IMR-90 (cell line): Measurements from ENCODE around the gene SMYD4. TPM values are rescaled to one million over a fixed set of nuclear protein-coding genes. Genes with fewer than 3 reads are reported as not detected.

Experiments
- ATAC-seq: fragments of 200-7000 bp; cut with Tn5 transposase; 2 replicates; pipeline ENCODE4 v1.9.1; 2020; ENCODE audit warnings: low read depth, mild to moderate bottlenecking, moderate library complexity
- BruUV-seq: library from RNA; stranded (reverse); fragments of 400-500 nt; replicated peaks from 2 replicates; lab custom pipeline; 2021; lab: Mats Ljungman, UMichigan
- CTCF ChIA-PET: fragments of 300-600 bp; formaldehyde crosslinking; extraction: SDS; loops from one replicate; lab custom pipeline; 2021; ENCODE audit warnings: antibody characterized with exemption; lab: Yijun Ruan, JAX
- POLR2A ChIA-PET: fragments of 300-600 bp; sonication (Branson Sonifier 250); formaldehyde crosslinking; loops from one replicate; lab custom pipeline; 2022; ENCODE audit warnings: antibody characterized with exemption; ENCODE audit not compliant: unreplicated experiment; lab: Charles Lee
- DNase-seq: peaks from one replicate; pipeline ENCODE4 v3.0.0; 2013
- H2AFZ ChIP-seq: replicated peaks from 2 replicates; pipeline ENCODE3; 2013; ENCODE audit warnings: low read length, mild to moderate bottlenecking; ENCODE audit not compliant: poor library complexity
- H2AK5ac ChIP-seq: 2 replicates; pipeline ENCODE4 v1.6.1; 2013; ENCODE audit warnings: low read depth, low read length, inconsistent platforms
- H2AK9ac ChIP-seq: replicated peaks from 2 replicates; pipeline ENCODE3; 2013; ENCODE audit warnings: mild to moderate bottlenecking, low read depth, low read length, moderate library complexity; ENCODE audit not compliant: poor library complexity
- H2BK120ac ChIP-seq: 2 replicates; pipeline ENCODE4 v1.6.1; 2013; ENCODE audit warnings: low read depth, low read length, inconsistent platforms
- H2BK15ac ChIP-seq: 3 replicates; pipeline ENCODE4 v1.6.1; 2013; ENCODE audit warnings: low read depth, low read length, inconsistent platforms
- H2BK20ac ChIP-seq: 2 replicates; pipeline ENCODE4 v1.6.1; 2013; ENCODE audit warnings: low read depth, mild to moderate bottlenecking, inconsistent platforms, low read length, moderate library complexity
- H2BK5ac ChIP-seq: 2 replicates; pipeline ENCODE4 v1.6.1; 2013; ENCODE audit warnings: mild to moderate bottlenecking, low read depth, low read length, inconsistent platforms; ENCODE audit not compliant: poor library complexity, severe bottlenecking
- H3K14ac ChIP-seq: replicated peaks from 2 replicates; pipeline ENCODE4 v1.6.1; 2013; ENCODE audit warnings: low read depth, low read length, inconsistent platforms
- H3K18ac ChIP-seq: 2 replicates; pipeline ENCODE4 v1.6.1; 2013; ENCODE audit warnings: low read depth, low read length, control low read depth
- H3K23ac ChIP-seq: 2 replicates; pipeline ENCODE4 v1.6.1; 2013; ENCODE audit warnings: low read depth, low read length, inconsistent platforms
- H3K27ac ChIP-seq: 2 replicates; pipeline ENCODE4 v1.5.1; 2013; ENCODE audit warnings: mild to moderate bottlenecking, control low read depth, low read length; ENCODE audit not compliant: insufficient read depth
- H3K27me3 ChIP-seq: 2 replicates; pipeline ENCODE4 v1.6.1; 2013; ENCODE audit warnings: low read length; ENCODE audit not compliant: control insufficient read depth, insufficient read depth
- H3K36me3 ChIP-seq: 2 replicates; pipeline ENCODE4 v1.6.1; 2013; ENCODE audit warnings: low read length, mixed read lengths; ENCODE audit not compliant: control insufficient read depth, insufficient read depth
- H3K4ac ChIP-seq: 2 replicates; pipeline ENCODE4 v1.6.1; 2013; ENCODE audit warnings: low read depth, low read length, inconsistent platforms
- H3K4me1 ChIP-seq: 2 replicates; pipeline ENCODE4 v1.6.1; 2013; ENCODE audit warnings: low read length, mixed read lengths; ENCODE audit not compliant: control insufficient read depth, insufficient read depth
- H3K4me2 ChIP-seq: 2 replicates; pipeline ENCODE4 v1.6.1; 2013; ENCODE audit warnings: low read depth, mild to moderate bottlenecking, control low read depth, low read length, moderate library complexity
- H3K4me3 ChIP-seq: 2 replicates; pipeline ENCODE4 v1.5.1; 2013; ENCODE audit warnings: low read depth, mild to moderate bottlenecking, control low read depth, low read length, moderate library complexity; ENCODE audit not compliant: insufficient read depth
- H3K56ac ChIP-seq: 2 replicates; pipeline ENCODE4 v1.6.1; 2013; ENCODE audit warnings: low read length, inconsistent platforms; ENCODE audit not compliant: insufficient read depth; ENCODE audit errors: extremely low read depth
- H3K79me1 ChIP-seq, 2 experiments: 2 replicates each; pipeline ENCODE4 v1.6.1; 2013; ENCODE audit warnings: low read length in 2 of 2, inconsistent platforms in 1 of 2, low read depth in 1 of 2
- H3K9ac ChIP-seq: 2 replicates; pipeline ENCODE4 v1.6.1; 2013; ENCODE audit warnings: low read depth, low read length, control low read depth
- H3K9me1 ChIP-seq: 2 replicates; pipeline ENCODE4 v1.6.1; 2013; ENCODE audit warnings: low read length, inconsistent platforms; ENCODE audit not compliant: insufficient read depth
- H3K9me3 ChIP-seq: 2 replicates; pipeline ENCODE4 v1.6.1; 2013; ENCODE audit warnings: low read length; ENCODE audit not compliant: control insufficient read depth, insufficient read depth
- H4K20me1 ChIP-seq: 2 replicates; pipeline ENCODE4 v1.6.1; 2013; ENCODE audit warnings: low read length, inconsistent platforms; ENCODE audit not compliant: insufficient read depth
- H4K5ac ChIP-seq: 2 replicates; pipeline ENCODE4 v1.6.1; 2013; ENCODE audit warnings: mild to moderate bottlenecking, low read depth, low read length, control low read depth
- H4K8ac ChIP-seq, 2 experiments: 2 replicates each; pipeline ENCODE4 v1.6.1; 2013; ENCODE audit warnings: low read depth in 2 of 2, low read length in 2 of 2, control low read depth in 1 of 2, inconsistent platforms in 1 of 2
- H4K91ac ChIP-seq: 2 replicates; pipeline ENCODE4 v1.6.1; 2013; ENCODE audit warnings: low read depth, low read length, inconsistent platforms; ENCODE audit not compliant: insufficient read depth
- BHLHE40 ChIP-seq: fragments of 150-350 bp; IDR thresholded peaks from 2 replicates; pipeline ENCODE4 v1.6.1; 2016; ENCODE audit warnings: mild to moderate bottlenecking, low read depth, low read length
- CEBPB ChIP-seq: IDR thresholded peaks from 2 replicates; pipeline ENCODE4 v1.6.1; 2012; ENCODE audit warnings: low read depth, low read length, improper control_type of control experiment
- CHD1 ChIP-seq: IDR thresholded peaks from 2 replicates; pipeline ENCODE4 v1.6.1; 2012; ENCODE audit warnings: low read depth, low read length, improper control_type of control experiment
- FOS ChIP-seq: fragments of 150-350 bp; IDR thresholded peaks from 2 replicates; pipeline ENCODE4 v1.6.1; 2016; ENCODE audit warnings: low read depth, low read length
- MAFK ChIP-seq: IDR thresholded peaks from 2 replicates; pipeline ENCODE4 v1.6.1; 2012; ENCODE audit warnings: low read depth, low read length, improper control_type of control experiment
- MXI1 ChIP-seq: IDR thresholded peaks from 2 replicates; pipeline ENCODE4 v1.6.1; 2012; ENCODE audit warnings: low read depth, mild to moderate bottlenecking, low read length, moderate library complexity, borderline replicate concordance
- NFE2L2 ChIP-seq: fragments of 150-350 bp; IDR thresholded peaks from 2 replicates; pipeline ENCODE4 v1.6.1; 2016; ENCODE audit warnings: low read depth, mild to moderate bottlenecking, low read length
- POLR2A ChIP-seq: IDR thresholded peaks from 2 replicates; pipeline ENCODE4 v1.6.1; 2012; ENCODE audit warnings: mild to moderate bottlenecking, low read depth, low read length
- RAD21 ChIP-seq: IDR thresholded peaks from 2 replicates; pipeline ENCODE4 v1.6.1; 2012; ENCODE audit warnings: low read length, improper control_type of control experiment
- RCOR1 ChIP-seq: IDR thresholded peaks from 2 replicates; pipeline ENCODE4 v1.6.1; 2012; ENCODE audit warnings: mild to moderate bottlenecking, low read length, improper control_type of control experiment; ENCODE audit not compliant: insufficient replicate concordance
- RFX5 ChIP-seq: IDR thresholded peaks from 2 replicates; pipeline ENCODE4 v1.8.0; 2012; ENCODE audit warnings: low read depth, mild to moderate bottlenecking, low read length, moderate library complexity
- USF2 ChIP-seq: fragments of 150-350 bp; IDR thresholded peaks from 2 replicates; pipeline ENCODE4 v1.6.1; 2017; ENCODE audit warnings: mild to moderate bottlenecking, antibody characterized with exemption, low read length, low read depth
- WGBS, 2 experiments: methylation state at CpG; one replicate each; pipeline versions ENCODE4 v1.1.5 to v1.1.7; 2013; ENCODE audit warnings: missing lambda C conversion rate in 2 of 2; ENCODE audit not compliant: insufficient read length in 1 of 2; ENCODE audit errors: extremely low coverage in 2 of 2; 5-methylcytosine and 5-hydroxymethylcytosine counted together
- dilution Hi-C: fragments of 300-500 bp; cut with HindIII; formaldehyde crosslinking; loops from one replicate; pipeline ENCODE4 v1.14.3; 2018; ENCODE audit warnings: low sequenced_read_pairs; ENCODE audit not compliant: unreplicated experiment
- in situ Hi-C: fragments of 300-500 bp; cut with MboI; formaldehyde crosslinking; loops from 3 replicates; pipeline ENCODE4 v1.14.3; 2019; ENCODE audit warnings: low sequenced_read_pairs, inconsistent platforms, mixed read lengths
- intact Hi-C: fragments of 100-400 bp; cut with micrococcal nuclease; formaldehyde crosslinking; loops from 2 replicates; pipeline ENCODE4 v1.10.0; 2022
- polyA plus RNA-seq, 3 experiments: library from polyadenylated mRNA; depleted of rRNA; stranded (reverse); fragments of >200 nt; gene quantifications; 2 replicates each; pipeline ENCODE4 v1.2.3, GENCODE V29; 2012; ENCODE audit warnings: low replicate concordance in 1 of 3
- total RNA-seq: library from RNA; depleted of rRNA; stranded (reverse); fragments of >200 nt; gene quantifications from 2 replicates; pipeline ENCODE4 v1.2.3, GENCODE V29; 2012

SMYD4 gene
- total and polyA plus RNA-seq, 2 of the 4 experiments (the other 2 are of a cell fraction) = 5.3 to 7.2 TPM

GRCh38 chr17:1861391-1862010 lies 31.8 kb upstream of the SMYD4 start:
- Histone ChIP-seq H2BK5ac (no peak overlapping the region), H3K4me1 (no peaks in the 10 kb centered on the region), H3K23ac (no peak overlapping the region), H2BK15ac (no peak overlapping the region), H3K9me1 (no peaks in the 10 kb centered on the region), H2AK9ac (no peak overlapping the region), H3K4ac (no peak overlapping the region), H3K9me3 (no peaks in the 10 kb centered on the region), H3K4me3 (no peak overlapping the region), H4K8ac (no peak overlapping the region), H3K27ac (no peak overlapping the region), H4K5ac (no peak overlapping the region), H2BK20ac (no peak overlapping the region), H3K9ac (no peak overlapping the region), H3K79me1 (no peaks in the 10 kb centered on the region), H3K27me3 (no peaks in the 10 kb centered on the region), H3K14ac (no peak overlapping the region), H3K56ac (no peak overlapping the region), H2AFZ (no peak overlapping the region), H4K20me1 (no peaks in the 10 kb centered on the region), H3K36me3 (peaks cover 8% of the 10 kb centered on the region), H3K4me2 (no peak overlapping the region), H4K91ac (no peak overlapping the region), H2AK5ac (no peak overlapping the region), H3K18ac (no peak overlapping the region), H2BK120ac (no peak overlapping the region)
- WGBS, 2 experiments = 92% methylated on average over 2 of the region's 16 CpGs; no CpG with 5 or more reads in 1 of the 2 experiments
- no peak for ATAC-seq
- dilution Hi-C loops = no loop called here
- intact Hi-C loops = no loop called here
- ChIA-PET POLR2A (no interaction called here), CTCF (no interaction called here)
- TF ChIP-seq CEBPB (no peak), RFX5 (no peak), USF2 (no peak), RCOR1 (no peak), MAFK (no peak), NFE2L2 (no peak), CHD1 (no peak), POLR2A (no peak), BHLHE40 (no peak), MXI1 (no peak), FOS (no peak), RAD21 (no peak)
- DNase-seq = no peak
- in situ Hi-C loops = no loop called here
- BruUV-seq = no TSS peak
